Liver (tissue), 3 donors: ENCODE results near the gene CTNNBL1.
"Not testable (repeated sequence)": the region's sequence is repeated elsewhere in the genome, so short reads cannot be mapped to it uniquely, and the experiment has no call there.

Experiments used
- CTCF ChIP-seq: fragments of 150-350 bp; IDR thresholded peaks from 2 replicates; pipeline ENCODE4 v1.5.1; 2017; ENCODE audit warnings: improper control_type of control experiment, low read depth, low read length; ENCODE audit not compliant: missing input control
- FOXA1 ChIP-seq: IDR thresholded peaks from 2 replicates; pipeline ENCODE4 v1.6.1; 2016; ENCODE audit warnings: antibody characterized with exemption
- JUND ChIP-seq, 2 donors: IDR thresholded peaks; 2 replicates each; pipeline ENCODE4 v1.6.1; 2016; ENCODE audit warnings: antibody characterized with exemption in 2 of 2
- MAX ChIP-seq: IDR thresholded peaks from 2 replicates; pipeline ENCODE4 v1.6.1; 2016; ENCODE audit warnings: antibody characterized with exemption
- RAD21 ChIP-seq, 2 donors: IDR thresholded peaks; 2 replicates each; pipeline ENCODE4 v1.6.1; 2016; ENCODE audit warnings: antibody characterized with exemption in 2 of 2, mild to moderate bottlenecking in 2 of 2
- REST ChIP-seq: IDR thresholded peaks from 2 replicates; pipeline ENCODE4 v1.6.1; 2016; ENCODE audit warnings: antibody characterized with exemption, mild to moderate bottlenecking
- TAF1 ChIP-seq: conservative IDR thresholded peaks from 2 replicates; pipeline ENCODE4 v1.6.1; 2016; ENCODE audit warnings: antibody characterized with exemption, mild to moderate bottlenecking
- YY1 ChIP-seq: IDR thresholded peaks from 2 replicates; pipeline ENCODE4 v1.6.1; 2016; ENCODE audit warnings: antibody characterized with exemption, mild to moderate bottlenecking
- donor health status: healthy.
- donor health status: healthy.

- TF ChIP-seq CTCF; RAD21 (IDR thresholded peaks at IDR 0.05); YY1; MAX; REST; FOXA1; JUND (IDR thresholded peaks at IDR 0.05); TAF1: not testable (repeated sequence)
Measured at GRCh38 chr20:37701676-37702075, 7.8 kb downstream of the CTNNBL1 start.
